Fibroblast of lung (primary cell): ENCODE measurements around the gene ZW10.
A peak's percentile ranks its signal among the peaks of the same experiment; 100 is the strongest.

ENCODE experiments used
- EZH2 ChIP-seq: IDR thresholded peaks from 2 replicates; pipeline ENCODE4 v1.5.1; 2012; ENCODE audit warnings: low read length, control low read depth, mild to moderate bottlenecking; ENCODE audit errors: missing control alignments
- TF ChIP-seq, protein P1 (sequence below), 2 donors: IDR thresholded peaks in 1 of 2; conservative IDR thresholded peaks in 1 of 2; 1 replicate in 1 of 2; 2 replicates in 1 of 2; pipeline ENCODE4 v1.5.1; 2011 to 2012; ENCODE audit warnings: low read length in 2 of 2, control low read depth in 1 of 2, inconsistent platforms in 1 of 2, low read depth in 1 of 2, mild to moderate bottlenecking in 1 of 2

GRCh38 chr11:113730887-113731726 lies 42.4 kb downstream of the ZW10 start:
- TF ChIP-seq, protein P1, sequence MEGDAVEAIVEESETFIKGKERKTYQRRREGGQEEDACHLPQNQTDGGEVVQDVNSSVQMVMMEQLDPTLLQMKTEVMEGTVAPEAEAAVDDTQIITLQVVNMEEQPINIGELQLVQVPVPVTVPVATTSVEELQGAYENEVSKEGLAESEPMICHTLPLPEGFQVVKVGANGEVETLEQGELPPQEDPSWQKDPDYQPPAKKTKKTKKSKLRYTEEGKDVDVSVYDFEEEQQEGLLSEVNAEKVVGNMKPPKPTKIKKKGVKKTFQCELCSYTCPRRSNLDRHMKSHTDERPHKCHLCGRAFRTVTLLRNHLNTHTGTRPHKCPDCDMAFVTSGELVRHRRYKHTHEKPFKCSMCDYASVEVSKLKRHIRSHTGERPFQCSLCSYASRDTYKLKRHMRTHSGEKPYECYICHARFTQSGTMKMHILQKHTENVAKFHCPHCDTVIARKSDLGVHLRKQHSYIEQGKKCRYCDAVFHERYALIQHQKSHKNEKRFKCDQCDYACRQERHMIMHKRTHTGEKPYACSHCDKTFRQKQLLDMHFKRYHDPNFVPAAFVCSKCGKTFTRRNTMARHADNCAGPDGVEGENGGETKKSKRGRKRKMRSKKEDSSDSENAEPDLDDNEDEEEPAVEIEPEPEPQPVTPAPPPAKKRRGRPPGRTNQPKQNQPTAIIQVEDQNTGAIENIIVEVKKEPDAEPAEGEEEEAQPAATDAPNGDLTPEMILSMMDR (conservative IDR thresholded peaks at IDR 0.05 in 1 of 2, IDR thresholded peaks at IDR 0.05 in 1 of 2; ENCODE audit: low read depth in 1 of 2, low read length in 2 of 2), result peak; percentile 46 to 54
- TF ChIP-seq EZH2, result no peak
